Left cardiac atrium (tissue), 4 donors: ENCODE data around the gene FRY. TPM values are rescaled to one million over a fixed set of nuclear protein-coding genes. Genes with fewer than 3 reads are reported as not detected.

Experiments
- ATAC-seq, 2 donors: fragments of 200-7000 bp; cut with Tn5 transposase; one replicate each; pipeline ENCODE4 v1.9.1; 2020; ENCODE audit warnings: mild to moderate bottlenecking in 2 of 2, moderate library complexity in 2 of 2
- DNase-seq: peaks from one replicate; pipeline ENCODE4 v3.0.0-alpha.2; 2020
- intact Hi-C, 2 donors: fragments of 100-400 bp; cut with DNase I; formaldehyde crosslinking; loops; one replicate each; pipeline versions ENCODE4 v1.14.1 to v1.15.1; 2022 to 2023
- total RNA-seq, 2 donors: library from RNA; stranded (reverse); fragmentation: NEBNext Ultra II Directional; extraction: Animal tissue kit (Norgen Biotek cat#: 25700); gene quantifications; one replicate each; pipeline ENCODE4 v1.2.1, GENCODE V29; 2021
- donor health status: DM: no; HTN: yes; CAD: no.
- donor health status: DM: no; HTN: yes; CAD: no; lungs with severe emphysema.
- donor health status: DM: yes; HTN: yes; CAD: no.
- donor health status: Dilated cardiomyopathy.

Gene FRY
- total RNA-seq, 2 donors from 2014 or later, result 91.1 to 93.5 TPM

GRCh38 chr13:32214071-32214470, 182.5 kb downstream of the FRY start:
- intact Hi-C loops, result no loop called here
- no peak for ATAC-seq
- no peak for DNase-seq

GRCh38 chr13:32216281-32216680, 184.7 kb downstream of the FRY start:
- ATAC-seq (no peak), DNase-seq (no peak)
- intact Hi-C loops, result no loop called here

- intact Hi-C loops, result no loop called here
- ATAC-seq, result no peak
Measured at GRCh38 chr13:32222046-32222676, 190.6 kb downstream of the FRY start.

GRCh38 chr13:32224916-32225315, 193.3 kb downstream of the FRY start:
- ATAC-seq (no peak), DNase-seq (no peak)
- intact Hi-C loops, result no loop called here

More at GRCh38 chr13:32222046-32222676, 190.6 kb downstream of the FRY start:
- DNase-seq, result no peak

GRCh38 chr13:32225481-32225931, 193.9 kb downstream of the FRY start:
- intact Hi-C loops, result no loop called here
- DNase-seq (no peak), ATAC-seq (no peak)

- intact Hi-C loops, result no loop called here
- ATAC-seq, result peak in 1 of 2 donors; percentile 37
- DNase-seq, result no peak
Measured at GRCh38 chr13:32228330-32229041, 196.9 kb downstream of the FRY start.

GRCh38 chr13:32229443-32229842, 197.9 kb downstream of the FRY start:
- ATAC-seq (peak; percentile 34 to 39), DNase-seq (no peak)
- intact Hi-C loops, result no loop called here

GRCh38 chr13:32232263-32232662, 200.7 kb downstream of the FRY start:
- ATAC-seq, result no peak
- intact Hi-C loops, result no loop called here
- no peak for DNase-seq

- ATAC-seq, result peak; percentile 54 to 66
- intact Hi-C loops, result no loop called here
- DNase-seq, result no peak
Measured at GRCh38 chr13:32233062-32233461, 201.5 kb downstream of the FRY start.

GRCh38 chr13:32234914-32235313, 203.3 kb downstream of the FRY start:
- no peak for DNase-seq
- peak; percentile 18 to 46 for ATAC-seq
- intact Hi-C loops, result no loop called here

GRCh38 chr13:32237681-32238080, 206.1 kb downstream of the FRY start:
- intact Hi-C loops, result no loop called here
- DNase-seq, result no peak
- no peak for ATAC-seq

GRCh38 chr13:32243695-32244094, 212.1 kb downstream of the FRY start:
- intact Hi-C loops, result loop anchor here in 1 of 2 donors (10.0 kb wide), 1 partner anchor 61 kb away; no protein-coding TSS in a partner anchor
- DNase-seq, result no peak

GRCh38 chr13:32245555-32245954, 214.0 kb downstream of the FRY start:
- intact Hi-C loops, result loop anchor here in 1 of 2 donors (10.0 kb wide), 1 partner anchor 59 kb away; no protein-coding TSS in a partner anchor
- no peak for ATAC-seq
- no peak for DNase-seq

More at GRCh38 chr13:32243695-32244094, 212.1 kb downstream of the FRY start:
- ATAC-seq, result no peak

GRCh38 chr13:32246468-32246867, 214.9 kb downstream of the FRY start:
- DNase-seq (peak; percentile 65), ATAC-seq (peak; percentile 89 to 94)
- intact Hi-C loops, result loop anchor here (2.0 to 10.0 kb wide), 2 partner anchors 58 to 64 kb away; no protein-coding TSS in a partner anchor

GRCh38 chr13:32247887-32248286, 216.3 kb downstream of the FRY start:
- intact Hi-C loops, result loop anchor here (2.0 to 10.0 kb wide), 2 partner anchors 57 to 63 kb away; no protein-coding TSS in a partner anchor
- ATAC-seq (no peak), DNase-seq (no peak)

- no peak for DNase-seq
- intact Hi-C loops, result loop anchor here in 1 of 2 donors (10.0 kb wide), 1 partner anchor 56 kb away; no protein-coding TSS in a partner anchor
- no peak for ATAC-seq
Measured at GRCh38 chr13:32248801-32249200, 217.2 kb downstream of the FRY start.

- intact Hi-C loops, result no loop called here
- ATAC-seq (peak in 1 of 2 donors; percentile 21), DNase-seq (no peak)
Measured at GRCh38 chr13:32252812-32253438, 221.4 kb downstream of the FRY start.

- DNase-seq (no peak), ATAC-seq (peak; percentile 63 to 68)
- intact Hi-C loops, result no loop called here
Measured at GRCh38 chr13:32253911-32254399, 222.4 kb downstream of the FRY start.

GRCh38 chr13:32254416-32254815, 222.8 kb downstream of the FRY start:
- ATAC-seq (peak in 1 of 2 donors; percentile 59), DNase-seq (no peak)
- intact Hi-C loops, result no loop called here
